GM23338 (cell line): Measurements from ENCODE around the gene CX3CL1.

Experiments
- CREB1 ChIP-seq: fragments of 250-450 bp; sonication (Bioruptor Pico); IDR thresholded peaks from 2 replicates; pipeline ENCODE4 v1.5.0; 2020; ENCODE audit warnings: low read depth, mild to moderate bottlenecking, moderate library complexity
- EZH2 ChIP-seq: fragments of 200-600 bp; sonication (generic); IDR thresholded peaks from one replicate; pipeline ENCODE4 v1.8.0; 2017; ENCODE audit warnings: antibody characterized with exemption, mild to moderate bottlenecking, low read depth; ENCODE audit not compliant: unreplicated experiment
- JUNB ChIP-seq: IDR thresholded peaks from one replicate; pipeline ENCODE4 v1.6.1; 2016; ENCODE audit warnings: antibody characterized with exemption; ENCODE audit not compliant: unreplicated experiment
- POLR2AphosphoS5 ChIP-seq: IDR thresholded peaks from 2 replicates; pipeline ENCODE4 v1.6.1; 2016; ENCODE audit warnings: antibody characterized with exemption, low read depth
- TF ChIP-seq, protein P1 (sequence below): IDR thresholded peaks from one replicate; pipeline ENCODE4 v1.6.1; 2018; ENCODE audit warnings: antibody characterized with exemption; ENCODE audit not compliant: unreplicated experiment
- TF ChIP-seq, protein P2 (sequence below): IDR thresholded peaks from 2 replicates; pipeline ENCODE4 v1.6.1; 2016; ENCODE audit warnings: antibody characterized with exemption
- TF ChIP-seq, protein P3 (sequence below), 2 experiments: fragments of 200-600 bp in 1 of 2; sonication (generic) in 1 of 2; conservative IDR thresholded peaks; 2 replicates each; pipeline versions ENCODE4 v1.5.1 to v1.6.1; 2016 to 2017; ENCODE audit warnings: antibody characterized with exemption in 2 of 2, low read depth in 2 of 2, mild to moderate bottlenecking in 2 of 2, moderate library complexity in 1 of 2

DNA sequence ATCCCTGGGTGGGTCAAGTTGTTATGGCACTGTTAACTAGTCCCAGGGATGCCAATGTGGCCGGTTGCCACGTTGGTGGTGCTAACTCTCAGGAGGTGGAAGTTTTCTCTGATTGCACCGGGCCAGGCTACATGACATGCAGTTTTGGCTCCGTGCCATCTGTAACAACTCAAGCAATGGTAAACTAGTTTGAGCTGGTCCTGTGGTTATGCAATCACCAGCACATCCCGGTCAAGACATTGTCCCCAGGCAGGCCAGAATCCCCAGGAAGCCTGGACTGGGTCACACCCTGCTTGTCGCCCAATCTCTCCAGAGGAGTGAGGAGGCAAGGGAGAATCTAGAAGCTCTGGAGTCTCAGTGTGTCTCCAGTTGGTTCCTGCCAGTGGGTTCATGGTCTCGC is 22.2 kb downstream of the CX3CL1 start:
- TF ChIP-seq, protein P1, sequence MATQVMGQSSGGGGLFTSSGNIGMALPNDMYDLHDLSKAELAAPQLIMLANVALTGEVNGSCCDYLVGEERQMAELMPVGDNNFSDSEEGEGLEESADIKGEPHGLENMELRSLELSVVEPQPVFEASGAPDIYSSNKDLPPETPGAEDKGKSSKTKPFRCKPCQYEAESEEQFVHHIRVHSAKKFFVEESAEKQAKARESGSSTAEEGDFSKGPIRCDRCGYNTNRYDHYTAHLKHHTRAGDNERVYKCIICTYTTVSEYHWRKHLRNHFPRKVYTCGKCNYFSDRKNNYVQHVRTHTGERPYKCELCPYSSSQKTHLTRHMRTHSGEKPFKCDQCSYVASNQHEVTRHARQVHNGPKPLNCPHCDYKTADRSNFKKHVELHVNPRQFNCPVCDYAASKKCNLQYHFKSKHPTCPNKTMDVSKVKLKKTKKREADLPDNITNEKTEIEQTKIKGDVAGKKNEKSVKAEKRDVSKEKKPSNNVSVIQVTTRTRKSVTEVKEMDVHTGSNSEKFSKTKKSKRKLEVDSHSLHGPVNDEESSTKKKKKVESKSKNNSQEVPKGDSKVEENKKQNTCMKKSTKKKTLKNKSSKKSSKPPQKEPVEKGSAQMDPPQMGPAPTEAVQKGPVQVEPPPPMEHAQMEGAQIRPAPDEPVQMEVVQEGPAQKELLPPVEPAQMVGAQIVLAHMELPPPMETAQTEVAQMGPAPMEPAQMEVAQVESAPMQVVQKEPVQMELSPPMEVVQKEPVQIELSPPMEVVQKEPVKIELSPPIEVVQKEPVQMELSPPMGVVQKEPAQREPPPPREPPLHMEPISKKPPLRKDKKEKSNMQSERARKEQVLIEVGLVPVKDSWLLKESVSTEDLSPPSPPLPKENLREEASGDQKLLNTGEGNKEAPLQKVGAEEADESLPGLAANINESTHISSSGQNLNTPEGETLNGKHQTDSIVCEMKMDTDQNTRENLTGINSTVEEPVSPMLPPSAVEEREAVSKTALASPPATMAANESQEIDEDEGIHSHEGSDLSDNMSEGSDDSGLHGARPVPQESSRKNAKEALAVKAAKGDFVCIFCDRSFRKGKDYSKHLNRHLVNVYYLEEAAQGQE: no peak
- TF ChIP-seq POLR2AphosphoS5 (no peak), CREB1 (CRISPR knock-in tag) (no peak), JUNB (no peak), EZH2 (no peak)
- TF ChIP-seq, protein P2, sequence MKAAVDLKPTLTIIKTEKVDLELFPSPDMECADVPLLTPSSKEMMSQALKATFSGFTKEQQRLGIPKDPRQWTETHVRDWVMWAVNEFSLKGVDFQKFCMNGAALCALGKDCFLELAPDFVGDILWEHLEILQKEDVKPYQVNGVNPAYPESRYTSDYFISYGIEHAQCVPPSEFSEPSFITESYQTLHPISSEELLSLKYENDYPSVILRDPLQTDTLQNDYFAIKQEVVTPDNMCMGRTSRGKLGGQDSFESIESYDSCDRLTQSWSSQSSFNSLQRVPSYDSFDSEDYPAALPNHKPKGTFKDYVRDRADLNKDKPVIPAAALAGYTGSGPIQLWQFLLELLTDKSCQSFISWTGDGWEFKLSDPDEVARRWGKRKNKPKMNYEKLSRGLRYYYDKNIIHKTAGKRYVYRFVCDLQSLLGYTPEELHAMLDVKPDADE: no peak
- TF ChIP-seq, protein P3, sequence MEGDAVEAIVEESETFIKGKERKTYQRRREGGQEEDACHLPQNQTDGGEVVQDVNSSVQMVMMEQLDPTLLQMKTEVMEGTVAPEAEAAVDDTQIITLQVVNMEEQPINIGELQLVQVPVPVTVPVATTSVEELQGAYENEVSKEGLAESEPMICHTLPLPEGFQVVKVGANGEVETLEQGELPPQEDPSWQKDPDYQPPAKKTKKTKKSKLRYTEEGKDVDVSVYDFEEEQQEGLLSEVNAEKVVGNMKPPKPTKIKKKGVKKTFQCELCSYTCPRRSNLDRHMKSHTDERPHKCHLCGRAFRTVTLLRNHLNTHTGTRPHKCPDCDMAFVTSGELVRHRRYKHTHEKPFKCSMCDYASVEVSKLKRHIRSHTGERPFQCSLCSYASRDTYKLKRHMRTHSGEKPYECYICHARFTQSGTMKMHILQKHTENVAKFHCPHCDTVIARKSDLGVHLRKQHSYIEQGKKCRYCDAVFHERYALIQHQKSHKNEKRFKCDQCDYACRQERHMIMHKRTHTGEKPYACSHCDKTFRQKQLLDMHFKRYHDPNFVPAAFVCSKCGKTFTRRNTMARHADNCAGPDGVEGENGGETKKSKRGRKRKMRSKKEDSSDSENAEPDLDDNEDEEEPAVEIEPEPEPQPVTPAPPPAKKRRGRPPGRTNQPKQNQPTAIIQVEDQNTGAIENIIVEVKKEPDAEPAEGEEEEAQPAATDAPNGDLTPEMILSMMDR (conservative IDR thresholded peaks at IDR 0.05; ENCODE audit: low read depth in 2 of 2): no peak
